Measurements from ENCODE around the gene KIAA0513.

Gene KIAA0513

GRCh38 chr16:85111184-85111583 lies 83.6 kb downstream of the KIAA0513 start:
- no peak overlapping the region for H3K4me3 ChIP-seq (replicated peaks; ENCODE audit: insufficient read depth, low read length)
- H3K27ac ChIP-seq (replicated peaks), result no peak overlapping the region
- DNase-seq (ENCODE audit: low read depth in 1 of 2, low spot score in 1 of 2), result no peak
- no peaks in the 10 kb centered on the region for H3K27me3 ChIP-seq (ENCODE audit: insufficient read depth, poor library complexity, severe bottlenecking)
- TF ChIP-seq, protein P1, sequence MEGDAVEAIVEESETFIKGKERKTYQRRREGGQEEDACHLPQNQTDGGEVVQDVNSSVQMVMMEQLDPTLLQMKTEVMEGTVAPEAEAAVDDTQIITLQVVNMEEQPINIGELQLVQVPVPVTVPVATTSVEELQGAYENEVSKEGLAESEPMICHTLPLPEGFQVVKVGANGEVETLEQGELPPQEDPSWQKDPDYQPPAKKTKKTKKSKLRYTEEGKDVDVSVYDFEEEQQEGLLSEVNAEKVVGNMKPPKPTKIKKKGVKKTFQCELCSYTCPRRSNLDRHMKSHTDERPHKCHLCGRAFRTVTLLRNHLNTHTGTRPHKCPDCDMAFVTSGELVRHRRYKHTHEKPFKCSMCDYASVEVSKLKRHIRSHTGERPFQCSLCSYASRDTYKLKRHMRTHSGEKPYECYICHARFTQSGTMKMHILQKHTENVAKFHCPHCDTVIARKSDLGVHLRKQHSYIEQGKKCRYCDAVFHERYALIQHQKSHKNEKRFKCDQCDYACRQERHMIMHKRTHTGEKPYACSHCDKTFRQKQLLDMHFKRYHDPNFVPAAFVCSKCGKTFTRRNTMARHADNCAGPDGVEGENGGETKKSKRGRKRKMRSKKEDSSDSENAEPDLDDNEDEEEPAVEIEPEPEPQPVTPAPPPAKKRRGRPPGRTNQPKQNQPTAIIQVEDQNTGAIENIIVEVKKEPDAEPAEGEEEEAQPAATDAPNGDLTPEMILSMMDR (IDR thresholded peaks at IDR 0.05; ENCODE audit: insufficient read depth, low read length), result no peak
- TF ChIP-seq REST (IDR thresholded peaks at IDR 0.05; ENCODE audit: insufficient replicate concordance, low read depth), result no peak
- no peak for TF ChIP-seq GABPA (IDR thresholded peaks at IDR 0.05; ENCODE audit: low read depth)
- TF ChIP-seq POLR2AphosphoS5 (IDR thresholded peaks at IDR 0.05; ENCODE audit: low read depth), result no peak
- TF ChIP-seq SPI1 (IDR thresholded peaks at IDR 0.05; ENCODE audit: borderline replicate concordance, low read depth), result no peak

- DNase-seq (ENCODE audit: low read depth in 1 of 2, low spot score in 1 of 2), result no peak
- no peaks in the 10 kb centered on the region for H3K27me3 ChIP-seq (ENCODE audit: insufficient read depth, poor library complexity, severe bottlenecking)
- no peak within 1 kb of the TSS for H3K27ac ChIP-seq (replicated peaks)
- H3K4me3 ChIP-seq (replicated peaks; ENCODE audit: insufficient read depth, low read length), result no peak within 1 kb of the TSS
- no peak for TF ChIP-seq REST (IDR thresholded peaks at IDR 0.05; ENCODE audit: insufficient replicate concordance, low read depth)
- no peak for TF ChIP-seq GABPA (IDR thresholded peaks at IDR 0.05; ENCODE audit: low read depth)
Observed at GRCh38 chr16:85112364-85112763, 84.8 kb downstream of the KIAA0513 start, which contains the start of gene CIBAR2. CIBAR2 (minus strand) TSS chr16:85112472; CDS start chr16:85112352, 120 bp downstream.

DNA sequence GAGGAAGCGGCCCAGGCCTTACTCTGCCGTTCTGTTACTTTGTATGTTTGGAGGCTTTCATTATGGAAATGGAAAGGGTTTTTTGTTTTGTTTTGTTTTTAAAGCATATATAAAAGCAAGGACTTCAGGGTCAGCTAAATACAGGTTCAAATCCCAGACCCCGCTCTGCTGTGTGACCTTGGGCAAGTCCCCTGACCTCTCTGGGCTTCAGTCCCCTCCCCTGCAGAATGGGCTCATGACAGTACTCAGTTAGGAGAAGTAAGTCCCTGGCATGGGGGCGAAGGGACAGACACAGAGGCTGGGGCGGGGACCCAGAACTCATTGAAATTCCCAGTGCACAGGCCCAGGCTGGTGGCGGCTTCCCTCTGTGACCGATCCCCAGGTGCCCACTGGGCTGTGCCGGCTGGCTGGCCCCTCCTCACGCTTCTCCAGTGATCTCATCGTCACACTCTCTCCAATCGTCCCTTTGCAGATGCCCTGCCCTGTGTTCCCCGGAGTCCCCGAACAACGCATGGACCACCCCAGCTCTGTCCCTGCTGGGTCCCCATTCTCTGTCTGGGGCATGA lies 85.7 kb downstream of the KIAA0513 start:
- no peak overlapping the region for H3K27ac ChIP-seq (replicated peaks)
- no peak for TF ChIP-seq SPI1 (IDR thresholded peaks at IDR 0.05; ENCODE audit: borderline replicate concordance, low read depth)
- no peak for TF ChIP-seq REST (IDR thresholded peaks at IDR 0.05; ENCODE audit: insufficient replicate concordance, low read depth)
- no peak for TF ChIP-seq GABPA (IDR thresholded peaks at IDR 0.05; ENCODE audit: low read depth)
- TF ChIP-seq, protein P1 (IDR thresholded peaks at IDR 0.05; ENCODE audit: insufficient read depth, low read length), result no peak
- no peak for TF ChIP-seq POLR2AphosphoS5 (IDR thresholded peaks at IDR 0.05; ENCODE audit: low read depth)
- H3K4me3 ChIP-seq (replicated peaks; ENCODE audit: insufficient read depth, low read length), result no peak overlapping the region
- no peaks in the 10 kb centered on the region for H3K27me3 ChIP-seq (ENCODE audit: insufficient read depth, poor library complexity, severe bottlenecking)
- DNase-seq (ENCODE audit: low read depth in 1 of 2, low spot score in 1 of 2), result no peak
